Retinal pigment epithelial cell (primary cell): ENCODE measurements around the gene GBX1.

ENCODE experiments used
- DNase-seq: peaks from one replicate; pipeline ENCODE4 v3.0.0-alpha.2; 2010; ENCODE audit warnings: low read depth
- H3K4me3 ChIP-seq: 2 replicates; pipeline ENCODE4 v1.5.1; 2011; ENCODE audit warnings: mild to moderate bottlenecking, low read length, control low read depth, moderate library complexity
- CTCF ChIP-seq: conservative IDR thresholded peaks from 2 replicates; pipeline ENCODE4 v1.5.1; 2011; ENCODE audit warnings: low read depth, low read length, control low read depth, inconsistent platforms

The GBX1 gene

GRCh38 chr7:151122796-151123157 lies 44.7 kb downstream of the GBX1 start:
- TF ChIP-seq CTCF, result no peak
- no peak overlapping the region for H3K4me3 ChIP-seq
- no peak for DNase-seq

DNA sequence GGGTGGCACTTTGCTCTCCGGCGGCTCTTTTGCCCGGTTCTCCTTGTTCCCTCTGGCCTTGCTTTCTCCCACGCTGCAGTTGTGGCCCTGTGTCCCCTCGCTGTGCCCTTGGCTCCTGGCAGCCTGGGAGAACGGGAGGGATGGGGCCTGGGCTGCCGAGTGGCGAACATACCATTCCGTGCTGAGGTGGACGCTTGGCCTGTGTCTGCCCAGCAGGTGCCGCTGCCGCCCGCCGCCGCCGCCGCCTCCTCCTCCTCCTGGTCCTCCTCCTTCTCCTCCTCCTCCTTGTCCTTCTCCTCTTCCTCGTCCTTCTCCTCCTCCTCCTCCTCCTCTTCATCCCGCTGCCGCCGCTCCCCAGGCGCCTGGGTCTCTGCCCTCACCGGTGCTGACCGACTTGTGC lies 45.2 kb downstream of the GBX1 start:
- peak; percentile 15 for TF ChIP-seq CTCF
- DNase-seq, result no peak
- no peak overlapping the region for H3K4me3 ChIP-seq

DNA sequence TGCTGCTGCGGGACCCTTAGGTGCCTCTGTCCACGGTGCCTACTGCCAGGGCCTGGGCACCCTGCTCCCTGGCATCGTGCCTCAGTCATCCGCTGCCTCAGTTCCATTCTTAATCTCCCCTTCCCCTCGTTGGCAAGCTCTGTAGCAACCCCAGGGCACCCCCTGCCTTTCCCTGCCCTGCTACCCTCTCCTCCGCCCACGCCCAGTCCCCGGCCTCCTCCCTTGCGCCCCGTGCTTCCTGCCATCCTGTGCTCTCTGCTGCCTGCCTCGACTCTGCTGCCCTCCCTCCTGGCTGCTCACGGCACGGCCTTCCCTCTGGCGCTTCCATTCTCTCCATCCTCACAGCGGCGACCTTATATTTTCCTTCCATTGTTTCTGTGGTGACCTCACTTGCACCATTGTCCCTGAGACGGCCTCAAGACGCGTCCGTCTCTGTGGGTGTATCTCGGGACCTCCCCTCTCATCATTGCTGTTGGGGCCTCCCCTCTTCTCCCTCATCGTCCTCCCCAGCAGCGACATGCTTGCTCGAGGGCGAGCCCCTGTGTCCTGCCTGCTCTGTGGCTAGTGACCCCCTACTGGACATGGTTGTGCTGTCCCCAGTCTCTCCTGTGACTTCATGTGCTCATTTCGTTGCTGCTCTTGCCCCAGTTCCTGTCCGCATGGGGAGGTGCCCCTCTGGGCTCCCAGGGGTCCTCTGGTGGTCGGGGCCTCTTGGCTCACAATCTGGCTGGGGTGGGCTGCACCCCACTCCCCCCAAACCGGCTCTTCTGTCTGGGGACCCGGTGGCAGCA lies 45.9 kb downstream of the GBX1 start:
- TF ChIP-seq CTCF, result no peak
- no peak overlapping the region for H3K4me3 ChIP-seq
- DNase-seq, result no peak

DNA sequence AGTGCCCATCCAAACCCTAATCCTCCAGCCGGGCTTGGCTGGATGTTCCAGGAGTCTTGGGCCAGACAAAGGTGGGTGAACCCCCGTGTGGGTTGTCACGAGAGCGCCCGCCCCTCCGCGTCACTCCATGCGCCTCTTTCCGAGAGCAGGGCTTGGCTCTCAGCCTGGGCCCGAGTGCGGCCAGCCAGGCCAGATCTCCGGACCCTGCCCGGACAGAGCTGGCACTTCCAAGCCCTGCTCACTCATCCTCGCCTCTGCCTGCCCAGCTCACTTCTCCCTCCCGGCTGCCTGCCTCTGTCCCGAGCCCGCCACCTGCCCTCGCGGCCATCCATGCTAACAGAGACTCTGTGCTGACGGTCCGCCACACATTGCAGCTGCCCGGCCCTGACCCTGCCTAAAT lies 46.6 kb downstream of the GBX1 start:
- no peak for DNase-seq
- TF ChIP-seq CTCF, result no peak
- no peak overlapping the region for H3K4me3 ChIP-seq

GRCh38 chr7:151119902-151120301 lies 47.6 kb downstream of the GBX1 start:
- no peak for TF ChIP-seq CTCF

GRCh38 chr7:151119055-151119415 lies 48.5 kb downstream of the GBX1 start:
- TF ChIP-seq CTCF, result no peak
- H3K4me3 ChIP-seq, result no peak overlapping the region
- no peak for DNase-seq

More at GRCh38 chr7:151119902-151120301, 47.6 kb downstream of the GBX1 start:
- no peak for DNase-seq
- H3K4me3 ChIP-seq, result no peak overlapping the region
